Measurements from ENCODE around the gene NSRP1. TPM values are rescaled to one million over a fixed set of nuclear protein-coding genes. Genes with fewer than 3 reads are reported as not detected.

NSRP1 gene
- total and polyA plus RNA-seq, 4 donors = 22.3 to 33.5 (median 23.8) TPM

GRCh38 chr17:30191072-30191471 is 74.5 kb downstream of the NSRP1 start:
- WGBS, 2 donors = 75 to 79% methylated on average over 2 of the region's 2 CpGs
- Histone ChIP-seq H3K4me1 (ENCODE audit: control insufficient read depth in 5 of 5, insufficient read depth in 5 of 5, low read length in 5 of 5) (peaks cover 0 to 2% (median 0%) of the 10 kb centered on the region in 5 donors), H3K4me3 (no peak overlapping the region), H3K27me3 (ENCODE audit: control insufficient read depth in 3 of 3, insufficient read depth in 3 of 3, low read length in 2 of 3) (peaks cover 0 to 4% (median 0%) of the 10 kb centered on the region in 3 donors), H3K9me3 (ENCODE audit: control insufficient read depth in 4 of 4, insufficient read depth in 3 of 4, low read length in 3 of 4) (no peaks in the 10 kb centered on the region), H3K36me3 (ENCODE audit: control insufficient read depth in 4 of 4, insufficient read depth in 4 of 4, low read length in 4 of 4) (peaks cover 0 to 5% (median 2%) of the 10 kb centered on the region in 4 donors), H3K9ac (ENCODE audit: insufficient read depth in 1 of 2, low read length in 2 of 2) (no peak overlapping the region), H3K27ac (ENCODE audit: low read depth in 1 of 2, low read length in 1 of 2) (no peak overlapping the region)
- ATAC-seq (ENCODE audit: insufficient read depth, low FRiP score) (no peak), DNase-seq (no peak)
- TF ChIP-seq, protein P1, sequence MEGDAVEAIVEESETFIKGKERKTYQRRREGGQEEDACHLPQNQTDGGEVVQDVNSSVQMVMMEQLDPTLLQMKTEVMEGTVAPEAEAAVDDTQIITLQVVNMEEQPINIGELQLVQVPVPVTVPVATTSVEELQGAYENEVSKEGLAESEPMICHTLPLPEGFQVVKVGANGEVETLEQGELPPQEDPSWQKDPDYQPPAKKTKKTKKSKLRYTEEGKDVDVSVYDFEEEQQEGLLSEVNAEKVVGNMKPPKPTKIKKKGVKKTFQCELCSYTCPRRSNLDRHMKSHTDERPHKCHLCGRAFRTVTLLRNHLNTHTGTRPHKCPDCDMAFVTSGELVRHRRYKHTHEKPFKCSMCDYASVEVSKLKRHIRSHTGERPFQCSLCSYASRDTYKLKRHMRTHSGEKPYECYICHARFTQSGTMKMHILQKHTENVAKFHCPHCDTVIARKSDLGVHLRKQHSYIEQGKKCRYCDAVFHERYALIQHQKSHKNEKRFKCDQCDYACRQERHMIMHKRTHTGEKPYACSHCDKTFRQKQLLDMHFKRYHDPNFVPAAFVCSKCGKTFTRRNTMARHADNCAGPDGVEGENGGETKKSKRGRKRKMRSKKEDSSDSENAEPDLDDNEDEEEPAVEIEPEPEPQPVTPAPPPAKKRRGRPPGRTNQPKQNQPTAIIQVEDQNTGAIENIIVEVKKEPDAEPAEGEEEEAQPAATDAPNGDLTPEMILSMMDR (IDR thresholded peaks at IDR 0.05; ENCODE audit: control extremely low read depth, extremely low read depth) = no peak

DNA sequence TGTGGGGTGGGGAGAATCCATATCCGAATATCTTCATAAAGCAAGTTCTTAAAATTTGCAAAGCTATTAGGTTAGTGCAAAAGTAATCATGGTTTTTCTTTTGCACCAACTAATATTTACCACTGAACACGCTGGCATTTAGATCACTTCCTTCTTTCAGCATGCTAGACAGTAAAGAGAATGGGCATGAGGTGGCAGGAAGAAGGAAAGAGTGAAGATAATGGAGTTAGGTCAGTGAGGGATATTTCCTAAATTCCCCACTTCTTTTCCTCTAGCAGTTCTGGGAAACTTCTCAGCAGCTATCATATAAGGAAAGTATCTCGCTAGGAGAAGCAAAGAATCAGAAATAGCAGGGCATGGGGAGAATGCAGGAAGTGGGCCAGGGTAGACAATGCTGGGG is 79.9 kb downstream of the NSRP1 start:
- Histone ChIP-seq H3K4me3 (no peak overlapping the region), H3K27ac (ENCODE audit: low read depth in 1 of 2, low read length in 1 of 2) (no peak overlapping the region), H3K9me3 (ENCODE audit: control insufficient read depth in 4 of 4, insufficient read depth in 3 of 4, low read length in 3 of 4) (no peaks in the 10 kb centered on the region), H3K4me1 (ENCODE audit: control insufficient read depth in 5 of 5, insufficient read depth in 5 of 5, low read length in 5 of 5) (peaks cover 0 to under 1% (median 0%) of the 10 kb centered on the region in 5 donors), H3K9ac (ENCODE audit: insufficient read depth in 1 of 2, low read length in 2 of 2) (no peak overlapping the region), H3K27me3 (ENCODE audit: control insufficient read depth in 3 of 3, insufficient read depth in 3 of 3, low read length in 2 of 3) (peaks cover 0 to 8% (median 0%) of the 10 kb centered on the region in 3 donors), H3K36me3 (ENCODE audit: control insufficient read depth in 4 of 4, insufficient read depth in 4 of 4, low read length in 4 of 4) (no peaks in the 10 kb centered on the region)
- DNase-seq = no peak
- TF ChIP-seq, protein P1 (IDR thresholded peaks at IDR 0.05; ENCODE audit: control extremely low read depth, extremely low read depth) = no peak
- no peak for ATAC-seq (ENCODE audit: insufficient read depth, low FRiP score)
- WGBS, 2 donors = 59 to 64% methylated on average over 3 of the region's 3 CpGs

DNA sequence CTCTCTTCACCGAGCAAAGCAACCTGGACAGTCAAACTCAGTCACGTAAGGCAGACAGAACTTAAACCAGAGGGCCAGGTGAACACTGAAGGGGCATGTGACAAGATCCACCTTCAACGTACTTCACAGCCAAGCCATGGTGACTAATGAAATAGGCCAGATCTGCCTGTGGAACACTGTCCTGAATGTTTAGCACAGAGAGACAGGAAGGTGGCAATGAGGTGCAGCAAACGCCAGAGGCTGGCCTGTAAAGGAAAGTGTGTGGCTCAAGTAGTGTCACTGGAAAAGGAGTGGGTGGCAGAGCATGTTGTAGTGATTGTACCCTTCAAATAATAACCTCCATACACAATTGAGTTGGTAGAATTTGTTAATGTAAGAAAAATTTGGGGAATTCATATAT is 80.8 kb downstream of the NSRP1 start:
- DNase-seq (no peak), ATAC-seq (ENCODE audit: insufficient read depth, low FRiP score) (no peak)
- Histone ChIP-seq H3K4me1 (ENCODE audit: control insufficient read depth in 5 of 5, insufficient read depth in 5 of 5, low read length in 5 of 5) (no peaks in the 10 kb centered on the region), H3K36me3 (ENCODE audit: control insufficient read depth in 4 of 4, insufficient read depth in 4 of 4, low read length in 4 of 4) (no peaks in the 10 kb centered on the region), H3K27ac (ENCODE audit: low read depth in 1 of 2, low read length in 1 of 2) (no peak overlapping the region), H3K9ac (ENCODE audit: insufficient read depth in 1 of 2, low read length in 2 of 2) (no peak overlapping the region), H3K9me3 (ENCODE audit: control insufficient read depth in 4 of 4, insufficient read depth in 3 of 4, low read length in 3 of 4) (no peaks in the 10 kb centered on the region), H3K27me3 (ENCODE audit: control insufficient read depth in 3 of 3, insufficient read depth in 3 of 3, low read length in 2 of 3) (peaks cover 0 to 8% (median 0%) of the 10 kb centered on the region in 3 donors), H3K4me3 (no peak overlapping the region)
- WGBS, 2 donors = 87 to 88% methylated on average over 4 of the region's 4 CpGs
- TF ChIP-seq, protein P1 (IDR thresholded peaks at IDR 0.05; ENCODE audit: control extremely low read depth, extremely low read depth) = no peak

DNA sequence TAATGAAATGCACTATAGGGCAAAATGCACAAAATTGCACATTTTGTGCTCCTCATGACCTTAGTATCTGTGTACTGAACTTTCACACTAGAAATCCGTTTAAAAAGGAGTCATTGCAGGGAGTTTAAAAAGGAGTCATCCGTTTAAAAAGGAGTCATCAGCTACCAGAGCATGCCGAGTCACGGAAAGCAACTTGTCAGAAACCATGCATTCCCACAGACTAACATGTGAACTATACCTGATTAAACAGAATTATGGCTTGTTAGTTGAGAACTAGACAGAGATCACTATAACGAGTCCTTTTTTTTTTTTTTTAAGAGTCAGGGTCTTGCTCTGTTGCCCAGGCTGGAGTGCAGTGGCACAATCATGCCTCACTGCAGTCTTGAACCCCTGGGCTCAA is 83.0 kb downstream of the NSRP1 start:
- WGBS, 2 donors = 84 to 87% methylated on average over 5 of the region's 5 CpGs
- Histone ChIP-seq H3K9ac (ENCODE audit: insufficient read depth in 1 of 2, low read length in 2 of 2) (no peak overlapping the region), H3K27ac (ENCODE audit: low read depth in 1 of 2, low read length in 1 of 2) (no peak overlapping the region), H3K4me1 (ENCODE audit: control insufficient read depth in 5 of 5, insufficient read depth in 5 of 5, low read length in 5 of 5) (peaks cover 0 to 2% (median 0%) of the 10 kb centered on the region in 5 donors), H3K27me3 (ENCODE audit: control insufficient read depth in 3 of 3, insufficient read depth in 3 of 3, low read length in 2 of 3) (peaks cover 0 to 7% (median 0%) of the 10 kb centered on the region in 3 donors), H3K9me3 (ENCODE audit: control insufficient read depth in 4 of 4, insufficient read depth in 3 of 4, low read length in 3 of 4) (no peaks in the 10 kb centered on the region), H3K36me3 (ENCODE audit: control insufficient read depth in 4 of 4, insufficient read depth in 4 of 4, low read length in 4 of 4) (no peaks in the 10 kb centered on the region), H3K4me3 (no peak overlapping the region)
- ATAC-seq (ENCODE audit: insufficient read depth, low FRiP score) (no peak), DNase-seq (no peak)
- TF ChIP-seq, protein P1 (IDR thresholded peaks at IDR 0.05; ENCODE audit: control extremely low read depth, extremely low read depth) = no peak
